IPS-20b (cell line): ENCODE results near the gene ADI1.

ENCODE experiments used
- H3K27ac ChIP-seq: one replicate; pipeline ENCODE4 v1.5.1; 2013; ENCODE audit warnings: low read length
- H3K27me3 ChIP-seq: 2 replicates; pipeline ENCODE4 v1.6.1; 2013; ENCODE audit warnings: mild to moderate bottlenecking, low read length, inconsistent platforms; ENCODE audit not compliant: insufficient read depth
- H3K36me3 ChIP-seq: 2 replicates; pipeline ENCODE4 v1.6.1; 2013; ENCODE audit warnings: low read depth, mild to moderate bottlenecking, inconsistent platforms, low read length, moderate library complexity; ENCODE audit not compliant: insufficient read depth
- H3K4me1 ChIP-seq: 2 replicates; pipeline ENCODE4 v1.6.1; 2013; ENCODE audit warnings: mild to moderate bottlenecking, control low read depth, inconsistent platforms, low read length, moderate library complexity; ENCODE audit not compliant: insufficient read depth
- H3K4me3 ChIP-seq: 2 replicates; pipeline ENCODE4 v1.5.1; 2013; ENCODE audit warnings: mild to moderate bottlenecking, low read length, inconsistent platforms
- H3K9ac ChIP-seq: 2 replicates; pipeline ENCODE4 v1.6.1; 2013; ENCODE audit warnings: low read depth, mild to moderate bottlenecking, inconsistent platforms, low read length, moderate library complexity
- H3K9me3 ChIP-seq: 2 replicates; pipeline ENCODE4 v1.6.1; 2013; ENCODE audit warnings: mild to moderate bottlenecking, low read depth, low read length, inconsistent platforms; ENCODE audit not compliant: insufficient read depth

Gene ADI1

GRCh38 chr2:3491306-3491705 is 28.0 kb downstream of the ADI1 start:
- Histone ChIP-seq H3K36me3 (no peaks in the 10 kb centered on the region), H3K9ac (no peak overlapping the region), H3K9me3 (no peaks in the 10 kb centered on the region), H3K4me3 (no peak overlapping the region), H3K27ac (no peak overlapping the region), H3K4me1 (peaks cover 5% of the 10 kb centered on the region; the same call in 1 of the 2 replicates), H3K27me3 (no peaks in the 10 kb centered on the region)

- H3K27me3 ChIP-seq = no peaks in the 10 kb centered on the region
- H3K4me3 ChIP-seq = no peak overlapping the region
- peaks cover 5% of the 10 kb centered on the region; the same call in 1 of the 2 replicates for H3K4me1 ChIP-seq
- H3K36me3 ChIP-seq = no peaks in the 10 kb centered on the region
- H3K9ac ChIP-seq = no peak overlapping the region
- H3K9me3 ChIP-seq = no peaks in the 10 kb centered on the region
- H3K27ac ChIP-seq = no peak overlapping the region
These were observed 28.9 kb downstream of the ADI1 start for GRCh38 chr2:3490191-3491170.

- H3K4me3 ChIP-seq = no peak overlapping the region
- H3K36me3 ChIP-seq = no peaks in the 10 kb centered on the region
- no peak overlapping the region for H3K27ac ChIP-seq
- H3K4me1 ChIP-seq = peaks cover 5% of the 10 kb centered on the region; the same call in 1 of the 2 replicates
- H3K27me3 ChIP-seq = no peaks in the 10 kb centered on the region
- no peaks in the 10 kb centered on the region for H3K9me3 ChIP-seq
- H3K9ac ChIP-seq = no peak overlapping the region
These were observed 29.6 kb downstream of the ADI1 start for GRCh38 chr2:3489764-3490115.

DNA sequence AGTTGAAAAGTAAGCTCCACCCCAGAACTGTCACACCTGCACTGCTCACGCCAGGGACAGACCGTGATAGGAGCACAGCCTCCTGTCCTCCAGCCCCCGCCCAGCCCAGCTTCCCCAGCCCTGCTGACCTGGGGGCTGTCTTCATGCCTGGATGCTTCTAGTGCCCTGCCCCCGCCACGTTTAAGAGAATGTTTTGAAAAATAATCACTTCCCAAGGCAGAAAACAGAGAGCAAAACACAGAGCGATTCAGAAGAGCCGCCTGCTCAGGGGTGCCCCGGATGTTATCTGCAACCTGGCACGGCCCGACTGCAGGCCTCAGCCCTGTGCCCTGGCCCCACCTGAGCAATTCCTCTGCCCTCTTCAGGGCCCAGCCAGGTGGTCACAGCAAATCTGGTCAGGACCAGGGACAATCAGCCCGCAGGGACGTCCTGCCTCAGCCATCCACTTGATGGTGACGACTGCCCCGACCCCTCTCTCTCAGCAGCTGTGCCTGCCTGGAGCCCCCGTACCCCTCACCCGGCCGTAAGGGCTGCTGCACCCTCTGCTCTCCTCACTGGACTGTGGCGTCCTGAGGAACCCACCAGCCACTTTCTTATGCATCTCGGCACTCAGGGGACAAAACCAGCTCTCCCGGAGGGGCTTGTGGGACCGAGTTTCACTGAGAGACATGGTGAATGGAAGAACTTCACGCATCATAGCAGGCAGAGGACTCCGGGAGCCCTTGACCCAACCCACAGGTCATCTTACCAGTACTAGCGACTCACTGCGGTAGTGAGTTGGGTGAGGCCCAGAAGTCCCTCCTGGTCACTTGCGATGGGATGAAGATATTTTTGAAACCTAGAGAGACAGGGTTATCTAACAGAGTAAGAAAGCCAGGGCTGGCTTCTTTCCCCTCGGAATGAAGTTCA is 30.2 kb downstream of the ADI1 start:
- Histone ChIP-seq H3K4me3 (no peak overlapping the region), H3K27me3 (no peaks in the 10 kb centered on the region), H3K27ac (no peak overlapping the region), H3K36me3 (no peaks in the 10 kb centered on the region), H3K4me1 (peaks cover 5% of the 10 kb centered on the region; the same call in 1 of the 2 replicates), H3K9me3 (no peaks in the 10 kb centered on the region), H3K9ac (no peak overlapping the region)

- Histone ChIP-seq H3K9ac (no peak overlapping the region), H3K4me3 (no peak overlapping the region), H3K27me3 (no peaks in the 10 kb centered on the region), H3K27ac (no peak overlapping the region), H3K4me1 (no peaks in the 10 kb centered on the region), H3K9me3 (no peaks in the 10 kb centered on the region), H3K36me3 (no peaks in the 10 kb centered on the region)
These were observed 31.2 kb downstream of the ADI1 start for GRCh38 chr2:3488061-3488531.

DNA sequence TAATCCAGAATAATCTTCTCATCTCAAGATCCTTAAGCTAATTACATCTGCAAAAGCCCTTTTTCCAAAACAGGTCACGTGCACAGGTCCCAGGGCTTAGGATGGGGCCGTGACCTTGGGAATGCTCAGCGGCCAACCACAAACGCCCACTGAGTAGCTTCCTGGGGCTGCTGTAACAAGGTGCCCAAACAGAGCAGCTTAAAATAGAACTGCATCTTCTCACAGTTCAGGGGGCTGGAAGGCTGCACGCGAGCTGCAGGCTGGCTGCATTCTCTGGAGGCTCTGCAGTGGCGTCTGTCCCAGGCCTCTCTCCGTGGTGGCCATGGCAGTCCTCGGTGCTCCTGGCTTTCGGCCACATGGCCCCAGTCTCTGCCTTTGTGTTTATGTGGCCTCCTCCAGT is 31.9 kb downstream of the ADI1 start:
- Histone ChIP-seq H3K27ac (no peak overlapping the region), H3K9me3 (no peaks in the 10 kb centered on the region), H3K9ac (no peak overlapping the region), H3K4me3 (no peak overlapping the region), H3K36me3 (no peaks in the 10 kb centered on the region), H3K27me3 (no peaks in the 10 kb centered on the region), H3K4me1 (no peaks in the 10 kb centered on the region)

GRCh38 chr2:3487028-3487425 is 32.3 kb downstream of the ADI1 start:
- Histone ChIP-seq H3K27ac (no peak overlapping the region), H3K9me3 (no peaks in the 10 kb centered on the region), H3K27me3 (no peaks in the 10 kb centered on the region), H3K4me3 (no peak overlapping the region), H3K9ac (no peak overlapping the region), H3K36me3 (no peaks in the 10 kb centered on the region), H3K4me1 (no peaks in the 10 kb centered on the region)

DNA sequence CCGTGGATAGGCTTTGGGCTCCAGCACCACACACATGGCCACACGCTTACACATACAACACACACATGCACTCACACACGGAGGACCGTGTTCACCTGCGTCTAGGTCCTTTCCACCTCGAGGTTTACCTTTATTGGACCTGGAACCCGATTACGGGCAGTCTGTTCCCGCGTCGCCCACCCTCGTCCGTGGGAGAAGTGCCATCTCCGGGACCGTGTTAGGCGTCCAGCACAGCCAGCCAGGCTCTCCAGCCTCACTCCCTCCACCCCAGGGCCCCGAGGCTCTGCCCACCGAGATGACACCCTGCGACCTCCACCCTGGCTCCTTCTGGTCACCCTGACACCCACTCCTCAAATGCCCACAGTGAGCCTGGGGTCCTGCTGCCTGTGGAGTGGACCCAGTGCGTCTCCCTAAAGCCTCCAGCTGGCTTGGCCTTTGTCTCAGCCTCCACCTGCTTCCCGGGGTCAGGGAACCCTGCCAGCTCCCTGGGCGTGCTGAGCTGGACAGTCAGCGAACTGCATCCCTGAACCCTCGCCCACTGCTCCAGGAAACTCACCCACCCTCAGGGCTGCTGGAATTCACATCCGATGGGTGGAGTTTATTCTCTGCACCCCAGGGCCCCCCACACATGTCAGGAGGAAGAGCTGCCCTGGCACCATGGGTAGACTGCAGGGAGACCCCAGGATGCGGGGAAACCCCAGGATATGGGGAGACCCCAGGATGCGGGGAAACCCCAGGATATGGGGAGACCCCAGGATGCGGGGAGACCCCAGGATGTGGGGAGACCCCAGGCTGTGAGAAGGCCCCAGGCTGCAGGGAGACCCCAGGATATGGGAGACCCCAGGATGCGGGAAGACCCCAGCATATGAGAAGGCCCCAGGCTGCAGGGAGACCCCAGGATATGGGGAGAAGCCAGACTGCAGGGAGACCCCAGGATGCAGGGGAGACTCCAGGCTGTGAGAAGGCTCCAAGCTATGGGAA is 33.0 kb downstream of the ADI1 start:
- Histone ChIP-seq H3K4me3 (no peak overlapping the region), H3K27ac (no peak overlapping the region), H3K36me3 (no peaks in the 10 kb centered on the region), H3K9me3 (no peaks in the 10 kb centered on the region), H3K4me1 (no peaks in the 10 kb centered on the region), H3K9ac (no peak overlapping the region), H3K27me3 (no peaks in the 10 kb centered on the region)

DNA sequence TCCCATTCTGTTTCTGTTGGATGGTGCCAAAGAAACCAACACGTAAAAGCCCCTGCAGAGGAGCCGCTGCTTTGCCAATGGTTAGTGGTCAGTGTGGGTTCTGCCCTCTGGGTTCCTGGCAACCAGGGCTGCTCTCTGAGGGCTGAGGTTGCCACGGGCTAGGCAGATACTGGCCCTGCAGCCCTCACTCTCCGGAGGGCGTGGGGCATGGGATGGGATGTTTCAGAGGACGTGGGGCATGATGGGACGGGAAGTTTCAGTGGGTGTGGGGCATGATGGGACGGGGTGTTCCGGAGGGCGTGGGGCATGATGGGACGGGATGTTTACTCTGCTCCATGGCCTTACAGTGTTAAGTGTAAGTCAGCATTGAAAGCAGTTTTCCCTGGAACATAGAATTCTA is 34.2 kb downstream of the ADI1 start:
- Histone ChIP-seq H3K27me3 (no peaks in the 10 kb centered on the region), H3K4me3 (no peak overlapping the region), H3K4me1 (no peaks in the 10 kb centered on the region), H3K27ac (no peak overlapping the region), H3K9ac (no peak overlapping the region), H3K9me3 (no peaks in the 10 kb centered on the region), H3K36me3 (peaks cover 3% of the 10 kb centered on the region; the same call in 1 of the 2 replicates)

DNA sequence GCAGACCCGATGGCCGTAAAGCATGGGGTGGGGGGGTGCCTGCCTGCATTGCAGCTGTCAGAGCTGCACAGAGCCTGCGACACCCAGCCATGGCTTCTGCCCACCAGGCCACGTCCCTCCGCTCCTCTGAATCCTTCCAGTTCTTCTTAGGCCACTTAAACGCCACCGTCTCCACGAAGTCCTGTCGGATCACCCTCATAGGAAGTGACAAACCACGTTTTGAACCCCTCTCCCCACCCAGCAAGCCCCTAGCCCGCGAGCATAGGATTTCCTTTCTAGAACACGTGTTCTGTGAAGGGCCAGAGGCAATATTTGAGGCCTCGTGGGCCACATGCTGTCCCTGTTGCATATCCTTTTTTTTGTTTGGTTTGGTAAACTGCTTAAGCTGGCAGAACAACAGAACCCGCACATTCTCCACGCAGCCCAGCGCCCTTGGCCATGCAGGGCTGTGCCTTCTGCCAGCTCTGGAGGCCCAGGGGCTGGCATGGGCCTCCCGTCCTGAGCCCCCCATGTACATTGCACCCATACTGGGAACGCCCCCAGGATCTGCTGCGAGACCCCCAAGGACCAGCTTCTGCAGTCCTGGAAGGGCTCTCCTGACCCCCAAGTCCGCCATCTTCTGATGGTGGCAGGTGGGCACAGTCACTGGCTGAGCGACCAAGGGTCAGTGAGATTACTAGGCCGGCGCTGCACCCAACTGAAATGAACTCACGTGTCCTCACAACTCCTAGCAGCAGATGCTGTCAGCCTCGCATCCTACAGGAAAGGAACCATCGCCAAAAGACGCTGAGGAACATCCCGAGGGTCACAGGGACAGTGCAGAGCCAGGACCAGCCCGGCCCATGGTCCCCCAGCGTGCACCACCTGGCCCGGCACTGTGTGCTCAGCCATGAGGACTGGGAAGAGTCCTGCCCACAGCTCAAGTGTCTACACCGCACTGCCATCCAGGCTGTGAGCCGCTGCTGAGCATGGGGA is 35.1 kb downstream of the ADI1 start:
- no peak overlapping the region for H3K27ac ChIP-seq

More for the DNA sequence above, 35.1 kb downstream of the ADI1 start:
- Histone ChIP-seq H3K36me3 (peaks cover 10% of the 10 kb centered on the region; the same call in 1 of the 2 replicates), H3K4me1 (no peaks in the 10 kb centered on the region), H3K4me3 (no peak overlapping the region), H3K9me3 (no peaks in the 10 kb centered on the region), H3K9ac (no peak overlapping the region), H3K27me3 (no peaks in the 10 kb centered on the region)
